Skeletal muscle cell (primary cell): ENCODE data around the gene FLT3.
"Not testable (repeated sequence)": the region's sequence is repeated elsewhere in the genome, so short reads cannot be mapped to it uniquely, and the experiment has no call there.

Experiments used
- DNase-seq: peaks from one replicate; pipeline ENCODE4 v3.0.0-alpha.2; 2010; ENCODE audit warnings: low read depth
- H3K4me3 ChIP-seq: 2 replicates; pipeline ENCODE4 v1.5.1; 2011; ENCODE audit warnings: low read depth, mild to moderate bottlenecking, control low read depth, low read length, moderate library complexity

The FLT3 gene

DNA sequence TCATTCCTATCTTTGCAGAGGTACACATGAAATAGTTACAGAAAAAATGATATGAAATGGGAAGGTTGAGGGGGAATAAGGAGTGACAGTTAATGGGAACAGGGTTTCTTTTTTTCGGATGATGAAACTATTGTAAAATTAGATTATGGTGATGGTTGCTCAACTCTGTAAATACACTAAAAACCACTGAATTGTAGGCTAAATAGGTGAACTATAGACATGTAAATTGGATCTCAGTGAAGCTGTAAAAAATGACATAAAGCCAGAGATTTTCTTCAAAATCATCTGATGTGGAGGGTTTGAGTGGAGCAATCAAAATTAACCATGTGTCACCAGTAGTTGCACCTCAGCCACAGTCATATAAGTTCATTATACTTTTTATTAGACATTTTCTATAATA is 6.6 kb upstream of the FLT3 start:
- DNase-seq: no peak

DNA sequence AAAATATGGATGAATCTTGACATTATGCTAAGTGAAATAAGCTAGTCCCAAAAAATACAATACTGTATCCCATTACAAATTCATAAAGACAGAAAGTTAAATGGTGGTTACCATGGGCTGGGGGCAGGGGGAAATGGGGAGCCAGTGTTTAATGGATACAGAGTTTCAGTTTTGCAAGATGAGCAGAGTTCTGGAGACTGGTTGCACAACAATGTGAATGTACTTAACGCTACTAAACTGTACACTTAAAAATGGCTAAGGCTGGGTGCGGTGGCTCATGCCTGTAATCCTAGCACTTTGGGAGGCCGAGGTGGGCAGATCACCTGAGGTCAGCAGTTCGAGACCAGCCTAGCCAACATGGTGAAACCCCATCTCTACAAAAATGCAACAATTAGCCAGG is 1.5 kb upstream of the FLT3 start:
- not testable (repeated sequence) for H3K4me3 ChIP-seq, DNase-seq

More for the DNA sequence above, 6.6 kb upstream of the FLT3 start:
- no peak overlapping the region for H3K4me3 ChIP-seq

DNA sequence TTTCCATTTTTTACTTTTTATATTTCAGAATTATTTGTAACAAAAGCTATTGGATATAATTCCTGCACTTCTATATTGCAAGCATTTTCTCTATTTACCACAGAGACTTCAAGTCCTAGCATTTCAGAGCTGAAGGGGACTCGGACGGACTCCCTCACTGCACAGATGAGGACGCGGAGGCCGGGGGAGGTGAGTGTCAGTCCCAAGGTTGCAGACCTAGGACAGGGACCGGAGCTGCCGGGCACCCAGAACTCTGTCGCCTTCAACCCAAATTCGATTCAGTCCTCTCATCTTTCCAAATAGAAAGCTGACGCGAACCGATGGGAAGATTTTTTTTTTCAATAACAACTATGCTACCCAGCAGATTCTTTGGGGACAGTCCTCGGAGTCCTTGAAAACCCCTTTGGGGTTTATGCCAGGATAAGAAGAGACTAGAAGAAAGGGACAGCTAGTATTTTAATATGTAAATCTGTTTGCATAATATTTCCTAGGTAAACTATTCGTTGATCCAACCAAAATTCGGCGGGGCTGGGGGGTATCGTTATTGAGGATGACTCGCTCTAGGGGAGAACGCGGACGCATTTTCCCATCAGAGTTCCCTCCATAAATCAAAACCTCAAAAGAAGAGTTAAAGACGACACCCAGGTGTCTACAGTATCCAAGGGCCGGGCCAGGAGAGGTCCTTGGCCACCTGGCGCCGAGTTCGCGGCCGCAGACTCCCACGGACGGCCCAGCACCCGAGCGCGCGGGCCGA is 803 bp downstream of the FLT3 start:
- DNase-seq: no peak
- peak overlapping the region; percentile 38 for H3K4me3 ChIP-seq

DNA sequence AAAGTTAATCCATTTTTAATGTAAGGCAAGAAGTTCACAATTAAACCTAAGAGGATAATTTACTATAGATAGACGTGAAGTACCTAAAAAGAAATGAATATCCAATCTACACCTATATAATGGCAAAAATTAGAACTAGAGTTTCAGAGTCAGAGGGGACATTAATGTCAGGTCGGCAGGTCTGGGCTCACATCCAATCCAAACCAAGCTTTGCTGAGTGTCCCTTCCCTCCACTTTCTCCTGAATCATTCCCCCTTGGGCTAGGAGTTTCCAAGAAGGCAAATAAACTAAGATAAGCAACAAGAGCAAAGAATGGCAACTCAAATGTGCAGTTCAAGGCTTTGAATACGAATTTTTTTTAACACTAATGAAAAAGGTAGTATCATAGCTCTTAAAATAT is 2.9 kb downstream of the FLT3 start:
- no peak overlapping the region for H3K4me3 ChIP-seq
- no peak for DNase-seq

DNA sequence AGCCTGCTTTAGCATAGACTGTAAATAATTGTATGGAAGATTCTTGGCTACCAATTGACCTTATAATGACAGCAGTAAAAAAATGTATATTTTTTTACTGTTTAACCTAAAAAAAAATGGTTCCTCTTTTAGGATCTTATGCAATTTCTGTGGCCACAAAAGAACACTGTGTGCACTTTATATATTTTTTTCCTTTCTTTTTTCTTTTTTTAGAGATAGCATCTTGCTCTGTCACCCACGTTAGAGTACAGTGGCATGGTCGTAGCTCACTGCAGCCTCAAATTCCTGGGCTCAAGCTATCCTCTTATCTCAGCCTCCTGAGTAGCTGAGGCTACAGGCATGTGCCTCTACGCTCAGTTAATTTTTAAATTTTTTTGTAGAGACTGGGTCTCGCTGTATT is 6.1 kb downstream of the FLT3 start:
- DNase-seq: no peak
- H3K4me3 ChIP-seq: no peak overlapping the region

DNA sequence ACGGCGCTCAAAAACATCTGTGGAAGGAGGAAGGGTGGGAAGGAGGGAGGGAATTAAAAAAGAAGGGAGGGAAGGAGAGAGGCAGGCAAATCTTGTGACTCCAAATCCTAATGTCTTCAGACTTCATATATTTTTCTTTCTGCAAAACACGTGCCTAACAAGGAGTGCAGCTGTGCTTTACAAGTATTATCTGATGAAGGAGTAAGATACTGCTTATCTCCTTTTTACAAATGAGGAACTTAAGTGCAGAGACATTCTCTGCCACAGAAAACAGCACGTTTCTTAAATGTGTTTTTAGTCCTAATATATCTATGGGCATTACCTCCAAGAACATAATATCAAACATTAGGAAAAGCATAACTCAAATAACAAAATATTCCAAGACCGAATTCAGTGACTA is 6.5 kb downstream of the FLT3 start:
- no peak overlapping the region for H3K4me3 ChIP-seq
- DNase-seq: no peak

DNA sequence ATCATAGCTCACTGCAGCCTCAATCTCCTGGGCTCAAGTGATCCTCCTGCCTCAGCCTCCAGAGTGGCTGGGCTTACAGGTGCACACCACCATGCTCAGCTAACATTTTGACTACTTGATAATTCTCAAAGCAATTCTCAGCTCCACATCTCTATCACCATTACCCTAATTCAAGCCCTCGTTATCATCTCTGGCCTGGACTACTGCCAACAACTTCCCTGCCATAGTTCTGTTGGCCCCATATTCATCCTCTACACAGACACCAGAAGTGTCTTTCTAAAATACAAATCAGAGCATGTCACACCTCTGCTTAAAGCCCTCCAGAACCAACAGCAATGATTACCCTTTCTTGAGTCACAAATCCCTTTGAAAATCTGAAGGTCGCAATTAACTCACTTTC is 7.9 kb downstream of the FLT3 start:
- no peak for DNase-seq

DNA sequence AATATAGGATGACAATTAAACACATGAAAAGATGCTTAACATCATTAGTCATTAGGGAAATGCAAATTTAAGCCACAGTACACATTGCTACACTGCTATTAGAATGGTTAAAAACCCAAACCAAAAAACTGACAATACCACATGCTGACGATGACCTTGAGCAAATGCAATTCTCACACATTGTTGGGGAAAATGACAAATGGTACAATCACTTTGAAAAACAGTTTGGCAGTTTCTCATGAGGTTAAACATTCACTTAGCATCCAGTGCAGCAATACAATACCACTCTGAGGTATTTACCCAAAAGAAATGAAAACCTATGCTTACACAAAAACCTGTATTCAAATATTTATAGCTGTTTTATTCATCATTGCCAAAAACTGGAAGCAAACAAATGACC is 11.3 kb downstream of the FLT3 start:
- H3K4me3 ChIP-seq: no peak overlapping the region
- no peak for DNase-seq

More for the DNA sequence above, 7.9 kb downstream of the FLT3 start:
- H3K4me3 ChIP-seq: no peak overlapping the region

DNA sequence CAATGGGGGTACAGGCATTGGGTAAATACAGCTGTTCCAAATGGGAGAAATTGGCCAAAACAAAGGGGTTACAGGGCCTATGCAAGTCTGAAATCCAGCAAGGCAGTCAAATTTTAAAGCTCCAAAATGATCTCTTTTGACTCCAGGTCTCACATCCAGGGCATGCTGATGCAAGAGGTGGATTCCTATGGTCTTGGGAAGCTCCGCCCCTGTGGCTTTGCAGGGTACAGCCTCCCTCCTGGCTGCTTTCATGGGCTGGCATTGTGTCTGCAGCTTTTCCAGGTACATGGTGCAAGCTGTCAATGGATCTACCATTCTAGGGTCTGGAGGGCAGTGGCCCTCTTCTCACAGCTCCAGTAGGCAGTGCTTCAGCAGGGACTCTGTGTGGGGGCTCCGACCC is 22.6 kb downstream of the FLT3 start:
- not testable (repeated sequence) for DNase-seq, H3K4me3 ChIP-seq

DNA sequence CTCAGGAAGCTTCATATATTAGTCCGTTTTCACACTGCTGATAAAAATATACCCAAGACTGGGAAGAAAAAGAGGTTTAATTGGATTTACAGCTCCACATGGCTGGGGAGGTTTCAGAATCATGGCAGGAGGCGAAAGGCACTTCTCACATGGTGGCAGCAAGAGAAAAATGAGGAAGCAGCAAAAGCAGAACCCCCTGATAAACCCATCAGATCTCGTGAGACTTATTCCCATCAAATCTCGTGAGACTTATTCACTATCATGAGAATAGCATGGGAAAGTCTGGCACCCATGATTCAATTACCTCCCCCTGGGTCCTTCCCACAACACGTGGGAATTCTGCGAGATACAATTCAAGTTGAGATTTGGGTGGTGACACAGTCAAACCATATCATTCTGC is 23.1 kb downstream of the FLT3 start:
- no peak for DNase-seq
- H3K4me3 ChIP-seq: no peak overlapping the region

DNA sequence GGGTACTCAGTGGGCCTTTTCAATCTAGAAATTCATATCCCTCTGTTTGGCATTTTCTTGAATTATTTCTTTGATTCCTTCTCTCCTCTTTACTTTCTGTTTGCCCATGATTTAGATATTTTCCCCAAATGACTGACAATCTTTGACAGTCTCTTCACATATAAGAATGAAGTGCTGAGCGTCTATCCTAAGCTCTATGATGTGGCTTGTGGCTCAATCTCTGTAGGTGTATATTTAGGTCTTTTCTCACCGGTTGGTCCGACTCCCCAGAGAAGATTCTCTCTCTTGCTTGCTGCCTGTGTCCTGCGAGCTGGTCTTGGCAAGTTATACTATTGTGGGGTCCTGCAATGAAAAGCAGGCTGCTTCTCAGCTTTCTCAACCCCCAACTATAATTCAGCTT is 29.0 kb downstream of the FLT3 start:
- no peak overlapping the region for H3K4me3 ChIP-seq
- DNase-seq: no peak

DNA sequence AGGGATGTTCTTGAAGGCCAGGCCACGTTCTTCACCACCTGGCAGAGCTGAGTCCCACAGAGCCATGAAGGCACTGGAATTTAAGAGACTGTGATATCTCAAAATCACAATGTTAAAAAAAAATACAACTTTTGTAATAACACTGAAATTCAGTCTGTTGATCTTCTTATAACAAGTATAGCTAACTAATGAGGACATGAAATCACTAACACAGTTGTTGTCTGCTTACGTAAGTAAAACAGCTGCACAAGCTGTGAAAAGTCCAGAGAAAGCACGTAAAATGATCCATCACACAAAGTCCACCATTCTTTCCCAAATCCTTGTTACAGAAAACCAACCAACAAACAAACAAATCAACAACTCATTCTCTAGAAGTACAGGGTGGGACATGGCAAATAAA is 32.9 kb downstream of the FLT3 start:
- no peak for DNase-seq
- no peak overlapping the region for H3K4me3 ChIP-seq

DNA sequence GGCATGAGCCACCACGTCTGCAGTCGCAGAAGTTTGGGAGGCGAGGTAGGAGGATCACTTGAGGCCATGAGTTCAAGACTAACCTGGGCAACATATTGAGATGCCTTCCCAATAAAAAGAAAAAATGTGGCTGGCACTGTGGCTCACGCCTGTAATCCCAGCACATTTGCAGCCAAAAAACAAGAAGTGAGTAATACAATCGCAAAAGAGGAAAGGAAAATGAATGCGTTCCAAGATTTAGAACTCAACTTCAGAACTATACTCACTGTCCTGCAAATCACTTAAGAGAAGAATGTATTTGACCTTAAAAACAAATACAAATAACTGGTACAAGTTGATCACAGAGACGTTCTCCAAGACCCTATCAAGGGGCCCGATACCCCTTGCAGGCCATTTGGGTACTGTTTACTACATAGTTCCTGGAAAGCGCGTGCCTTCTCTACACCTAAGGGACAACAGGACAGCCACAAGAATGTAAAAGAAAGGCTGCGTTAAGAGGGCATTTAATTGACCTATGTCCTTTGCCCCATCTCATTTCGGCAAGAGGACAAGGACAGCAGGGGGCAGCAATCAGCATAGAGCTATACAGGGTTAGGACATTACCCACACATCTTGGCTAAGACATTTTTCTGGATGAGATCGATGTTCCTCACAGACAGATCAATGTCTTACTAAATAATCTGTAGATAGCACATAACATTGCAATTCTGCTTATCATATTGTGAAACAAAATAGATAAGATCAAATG is 41.3 kb downstream of the FLT3 start:
- no peak overlapping the region for H3K4me3 ChIP-seq
- DNase-seq: no peak

DNA sequence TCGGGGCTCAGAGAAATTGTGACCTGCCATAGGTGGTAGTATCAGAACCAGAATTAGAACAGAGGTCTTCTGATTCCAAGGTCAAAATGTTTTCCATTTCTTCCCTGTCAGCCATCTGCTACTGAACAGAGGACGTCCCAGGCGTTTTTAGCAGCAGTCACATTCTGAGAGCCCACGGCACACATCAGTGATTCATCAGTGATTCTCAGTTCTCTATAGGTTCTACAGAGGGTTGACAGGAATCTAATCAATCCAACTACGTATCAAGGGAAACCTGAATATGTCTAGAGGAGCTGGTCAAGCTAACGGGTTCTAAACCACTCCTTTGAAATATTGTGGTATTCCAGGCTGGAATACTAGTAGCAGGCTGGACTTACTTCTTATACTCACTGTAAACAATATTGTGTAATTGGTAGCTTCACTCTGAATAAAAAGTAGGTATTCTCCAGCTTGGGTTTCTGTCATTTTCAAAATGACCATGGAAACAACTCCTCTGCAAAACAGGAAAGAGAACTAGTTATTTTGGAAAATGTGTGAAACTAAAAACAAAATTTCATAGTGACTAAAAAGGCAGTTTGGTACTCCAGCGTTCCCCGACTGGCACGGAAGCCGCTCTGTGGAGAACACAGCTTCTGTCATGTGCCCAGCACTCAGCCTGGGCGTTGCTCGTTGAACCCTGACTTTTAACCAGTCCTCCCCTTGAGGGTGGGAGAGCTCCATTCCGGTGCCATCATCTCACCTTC is 43.2 kb downstream of the FLT3 start:
- no peak for DNase-seq
- no peak overlapping the region for H3K4me3 ChIP-seq

DNA sequence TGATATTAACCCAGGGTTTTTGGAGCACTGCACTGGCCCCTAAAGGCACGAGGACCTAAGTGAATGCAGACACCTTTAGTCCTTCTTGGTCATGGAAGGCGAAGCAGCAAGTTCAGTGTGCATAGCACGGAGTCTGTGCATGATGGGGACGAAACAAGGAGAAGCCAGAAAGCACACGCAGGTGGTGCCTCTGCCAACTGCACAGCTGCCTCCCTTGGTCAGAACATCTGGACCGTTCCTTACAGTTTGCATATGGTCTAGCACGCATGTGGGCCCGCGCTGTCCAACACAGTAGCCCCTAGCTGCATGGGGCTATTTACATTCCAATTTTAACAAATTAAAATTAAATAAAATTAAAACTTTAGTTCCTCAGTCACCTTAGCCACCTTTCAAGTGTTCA is 44.0 kb downstream of the FLT3 start:
- no peak for DNase-seq
- no peak overlapping the region for H3K4me3 ChIP-seq

DNA sequence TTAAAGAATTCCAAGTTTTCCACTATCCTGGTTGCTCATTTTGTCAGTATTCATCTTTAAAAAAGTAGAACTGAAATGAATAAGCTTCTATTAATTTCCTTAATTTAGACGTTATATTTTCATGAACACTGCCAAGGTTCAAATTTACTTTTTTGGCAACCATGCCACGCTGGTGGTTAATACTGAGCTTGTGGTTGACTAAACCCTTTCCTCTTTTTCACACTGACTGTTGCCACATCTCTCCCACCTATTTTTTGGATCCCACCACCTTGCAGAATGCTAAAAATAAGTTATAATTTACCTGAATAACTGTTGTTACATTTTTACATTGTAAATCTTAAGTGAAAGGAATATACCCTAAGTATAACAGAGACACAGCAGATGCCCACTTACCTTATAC is 45.0 kb downstream of the FLT3 start:
- DNase-seq: no peak
- H3K4me3 ChIP-seq: no peak overlapping the region

DNA sequence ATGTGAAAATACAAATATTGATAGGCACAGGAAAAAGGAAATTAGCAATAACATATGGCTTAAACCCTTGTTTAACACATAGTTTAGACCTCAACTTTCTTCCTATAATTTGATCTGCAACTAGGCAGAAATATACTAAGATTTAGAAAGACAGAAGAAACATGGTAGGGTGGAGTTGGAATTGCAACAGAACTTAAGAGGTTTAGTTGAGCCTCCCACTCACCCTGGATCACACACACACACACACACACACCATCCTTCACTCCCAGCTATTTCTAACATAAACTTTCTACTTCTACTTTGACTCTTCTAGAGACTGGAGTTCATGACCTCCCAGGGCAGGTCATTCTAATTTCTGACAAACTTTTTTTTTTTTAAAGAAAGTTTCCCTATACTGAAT is 47.4 kb downstream of the FLT3 start:
- no peak for DNase-seq
- no peak overlapping the region for H3K4me3 ChIP-seq

DNA sequence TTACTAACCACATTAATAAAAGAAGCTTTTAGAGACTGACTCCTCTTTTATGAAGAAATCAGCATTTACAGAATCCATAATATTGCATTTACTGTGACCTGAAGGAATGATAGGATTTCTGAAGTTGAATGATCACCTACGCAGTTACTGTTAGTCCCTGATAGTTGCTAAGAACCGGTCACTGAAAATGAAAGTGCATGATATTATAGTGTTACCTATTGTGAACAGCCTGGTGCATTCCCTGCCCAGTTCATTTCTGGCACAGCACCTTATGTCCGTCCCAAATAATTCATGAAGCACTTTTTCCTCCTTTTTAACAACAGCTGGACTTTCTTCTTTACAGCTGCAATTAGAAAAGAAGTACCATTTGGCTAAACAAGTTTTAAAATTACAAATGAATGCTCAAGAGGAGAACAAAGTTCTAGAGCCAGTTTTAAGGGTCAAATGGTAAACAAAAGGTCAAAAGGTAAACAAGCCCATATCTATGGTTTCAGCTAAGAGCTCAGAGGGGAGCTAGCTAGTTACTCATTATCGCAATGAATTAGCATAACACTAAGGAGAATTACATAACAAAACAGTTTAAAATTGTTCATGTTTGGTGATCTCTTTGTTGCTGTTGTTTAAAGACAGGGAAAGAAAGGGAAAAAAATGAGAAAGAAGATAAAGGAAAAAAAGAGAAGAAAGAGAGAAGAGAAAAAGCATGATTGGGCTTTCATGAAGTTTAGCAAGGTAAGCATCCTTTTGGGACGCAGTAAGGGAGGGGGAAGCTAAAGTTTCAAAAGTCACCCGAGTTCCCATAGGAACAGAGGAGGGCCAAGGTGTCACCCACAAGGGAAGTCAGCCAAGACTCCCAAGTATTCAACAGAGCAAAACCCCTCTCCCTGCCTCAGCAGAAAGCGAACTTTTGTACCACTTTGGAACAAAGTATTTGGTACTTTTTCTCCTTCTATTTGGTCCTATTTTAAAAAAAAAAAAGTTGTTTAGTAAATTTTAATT is 50.2 kb downstream of the FLT3 start:
- no peak overlapping the region for H3K4me3 ChIP-seq
- no peak for DNase-seq

DNA sequence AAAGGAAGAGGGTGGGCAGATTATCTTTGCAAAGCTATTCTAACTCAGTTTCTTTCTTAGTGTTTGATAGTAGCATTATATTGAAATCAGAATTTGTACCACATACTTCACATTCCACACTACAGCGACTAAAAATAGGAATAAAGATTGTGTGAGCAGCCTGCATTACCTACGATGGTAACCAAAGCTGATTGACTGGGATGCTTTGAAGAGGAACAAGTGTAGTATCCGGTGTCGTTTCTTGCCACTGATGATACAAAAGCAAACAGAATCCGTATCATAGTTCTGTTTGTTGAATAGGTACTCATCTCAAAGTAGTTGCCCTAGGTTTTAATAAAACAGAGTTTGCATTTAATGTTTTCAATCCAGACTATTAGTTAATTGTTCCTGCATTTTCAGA is 51.2 kb downstream of the FLT3 start:
- no peak for DNase-seq
- H3K4me3 ChIP-seq: no peak overlapping the region
